GM23248 (cell line): ENCODE measurements around the gene CALY.

Source experiments
- EZH2 ChIP-seq: fragments of 200-600 bp; sonication (generic); IDR thresholded peaks from 2 replicates; pipeline ENCODE4 v1.6.1; 2018; ENCODE audit warnings: antibody characterized with exemption, mild to moderate bottlenecking; ENCODE audit not compliant: insufficient read depth, poor library complexity, severe bottlenecking
- EZH2phosphoT487 ChIP-seq: fragments of 200-600 bp; sonication (generic); IDR thresholded peaks from 2 replicates; pipeline ENCODE4 v1.6.1; 2018; ENCODE audit warnings: antibody characterized with exemption, moderate library complexity, mild to moderate bottlenecking, low read depth; ENCODE audit not compliant: insufficient read depth

DNA sequence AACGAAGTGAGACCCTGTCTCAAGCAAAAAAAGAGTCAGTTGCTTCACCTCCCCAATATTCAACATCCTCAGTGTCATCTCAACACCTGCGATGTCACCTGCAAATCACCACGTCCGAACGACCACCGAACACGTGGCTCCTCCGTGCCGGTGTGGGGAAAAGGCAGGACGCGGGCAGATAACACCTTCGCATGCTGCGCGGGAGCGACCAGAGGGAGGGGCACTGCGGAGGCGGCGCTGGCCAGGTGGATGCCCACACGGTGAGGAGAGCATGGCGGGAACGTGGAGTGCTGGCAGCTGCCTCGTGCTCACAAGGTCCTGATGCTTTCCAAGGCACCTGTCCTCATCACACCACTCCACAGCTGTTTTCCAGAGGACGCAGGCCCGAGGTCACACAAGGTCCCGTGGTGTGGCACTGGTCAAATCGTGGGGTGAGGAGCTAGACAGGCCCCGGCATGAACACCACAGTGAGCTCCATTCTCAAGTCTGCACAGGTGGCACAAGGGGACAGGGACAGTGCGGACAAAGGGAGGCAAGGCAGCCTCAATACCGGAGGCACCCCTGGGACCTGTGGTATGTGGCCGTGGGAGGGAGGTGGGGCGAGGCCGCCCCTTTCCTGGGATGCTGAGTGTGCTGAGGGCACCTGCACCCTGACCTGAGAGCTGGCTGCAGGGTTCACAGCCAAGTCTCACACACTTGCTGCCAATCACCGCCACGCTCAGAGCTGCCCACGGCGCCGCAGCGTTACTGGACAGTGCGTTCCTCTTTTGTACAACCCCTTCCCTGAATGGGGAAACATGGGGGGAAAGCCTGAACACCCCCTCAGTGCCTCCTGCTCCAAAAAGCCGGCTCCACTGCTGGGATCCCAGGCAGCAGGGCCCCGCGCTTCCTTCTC is 41.0 kb downstream of the CALY start:
- TF ChIP-seq EZH2 (no peak), EZH2phosphoT487 (no peak)
